Tibial artery (tissue), 4 donors: ENCODE data around the gene KDM6A.
"Not testable (repeated sequence)": the region's sequence is repeated elsewhere in the genome, so short reads cannot be mapped to it uniquely, and the experiment has no call there.

Experiments
- DNase-seq, 2 donors: peaks; one replicate each; pipeline ENCODE4 v3.0.0-alpha.2; 2019
- H3K27ac ChIP-seq, 2 donors: fragments of 200-600 bp; sonication (generic) in 1 of 2; 1 replicate in 1 of 2; 2 replicates in 1 of 2; pipeline ENCODE4 v1.5.1; 2018 to 2019; ENCODE audit warnings: mild to moderate bottlenecking in 1 of 2
- H3K27me3 ChIP-seq, 2 donors: fragments of 200-600 bp; sonication (generic) in 1 of 2; one replicate each; pipeline versions ENCODE4 v1.5.1 to v1.6.0; 2016 to 2019
- H3K36me3 ChIP-seq, 3 donors: fragments of 200-600 bp; sonication (generic) in 2 of 3; one replicate each; pipeline ENCODE4 v1.5.1; 2016 to 2019; ENCODE audit warnings: mild to moderate bottlenecking in 2 of 3
- H3K4me1 ChIP-seq, 4 donors: fragments of 200-600 bp; sonication (generic) in 2 of 4; 1 replicate in 3 of 4; 2 replicates in 1 of 4; pipeline ENCODE4 v1.5.1; 2016 to 2019
- H3K4me3 ChIP-seq, 2 donors: fragments of 200-600 bp; sonication (generic) in 1 of 2; 1 replicate in 1 of 2; 2 replicates in 1 of 2; pipeline ENCODE4 v1.5.1; 2018 to 2019; ENCODE audit warnings: mild to moderate bottlenecking in 2 of 2
- H3K9me3 ChIP-seq, 3 donors: fragments of 200-600 bp; sonication (generic) in 1 of 3; one replicate each; pipeline ENCODE4 v1.5.1; 2016 to 2019
- intact Hi-C: fragments of 100-400 bp; cut with DNase I; formaldehyde crosslinking; loops from one replicate; pipeline ENCODE4 v1.15.0; 2023; ENCODE audit warnings: low total_unique reads
- TF ChIP-seq, protein P1 (sequence below), 2 experiments: fragments of 200-600 bp in 1 of 2; fragments of 450-650 bp in 1 of 2; IDR thresholded peaks; one replicate each; pipeline ENCODE4 v1.5.1; 2017 to 2019; ENCODE audit warnings: antibody characterized with exemption in 2 of 2, mild to moderate bottlenecking in 1 of 2, moderate library complexity in 1 of 2

The KDM6A gene

DNA sequence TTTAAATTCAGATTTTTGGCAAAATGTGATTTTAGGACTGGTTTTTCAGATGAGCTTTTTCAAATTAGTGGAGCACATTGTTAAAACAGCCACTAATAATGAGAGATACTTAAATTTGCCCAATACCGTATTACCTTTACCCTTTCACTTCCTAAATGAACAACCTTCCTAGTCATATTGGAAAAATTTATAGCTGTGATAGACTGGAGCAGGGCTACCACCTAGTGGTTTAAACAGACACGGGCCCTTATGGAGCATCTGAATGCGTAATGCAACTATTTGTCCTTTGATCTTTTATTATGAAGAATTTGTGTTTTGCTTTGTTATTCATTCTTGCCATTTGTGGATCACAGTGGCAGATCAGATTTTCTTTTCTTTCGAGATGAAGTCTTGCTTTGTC lies 72.7 kb downstream of the KDM6A start:
- no peak overlapping the region for H3K4me3 ChIP-seq

DNA sequence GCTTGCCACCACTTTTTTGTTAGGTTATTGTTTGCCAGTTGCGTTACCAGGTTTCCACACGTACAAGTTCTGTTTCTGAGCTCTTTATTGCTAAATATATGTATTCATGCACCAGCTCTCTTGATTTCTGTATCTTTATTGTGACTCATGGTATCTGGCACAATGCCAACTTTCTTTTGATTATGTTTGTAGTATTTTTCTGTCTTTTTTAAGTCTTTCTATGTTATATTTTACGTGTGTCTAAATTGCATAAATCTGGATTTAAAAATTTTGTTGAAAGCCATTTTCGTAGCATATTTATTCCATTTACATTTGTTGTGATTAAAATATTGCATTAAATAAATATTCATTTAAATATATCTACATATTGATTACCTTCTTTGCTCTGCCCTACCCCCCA lies 73.8 kb downstream of the KDM6A start:
- no peak overlapping the region for H3K4me3 ChIP-seq
- H3K4me1 ChIP-seq: peaks cover 0 to 4% (median 2%) of the 10 kb centered on the region in 4 donors
- no peak overlapping the region for H3K27ac ChIP-seq
- no peak for DNase-seq
- H3K36me3 ChIP-seq: no peaks in the 10 kb centered on the region
- H3K9me3 ChIP-seq: peaks cover 0 to 11% (median 7%) of the 10 kb centered on the region in 3 donors
- TF ChIP-seq, protein P1, sequence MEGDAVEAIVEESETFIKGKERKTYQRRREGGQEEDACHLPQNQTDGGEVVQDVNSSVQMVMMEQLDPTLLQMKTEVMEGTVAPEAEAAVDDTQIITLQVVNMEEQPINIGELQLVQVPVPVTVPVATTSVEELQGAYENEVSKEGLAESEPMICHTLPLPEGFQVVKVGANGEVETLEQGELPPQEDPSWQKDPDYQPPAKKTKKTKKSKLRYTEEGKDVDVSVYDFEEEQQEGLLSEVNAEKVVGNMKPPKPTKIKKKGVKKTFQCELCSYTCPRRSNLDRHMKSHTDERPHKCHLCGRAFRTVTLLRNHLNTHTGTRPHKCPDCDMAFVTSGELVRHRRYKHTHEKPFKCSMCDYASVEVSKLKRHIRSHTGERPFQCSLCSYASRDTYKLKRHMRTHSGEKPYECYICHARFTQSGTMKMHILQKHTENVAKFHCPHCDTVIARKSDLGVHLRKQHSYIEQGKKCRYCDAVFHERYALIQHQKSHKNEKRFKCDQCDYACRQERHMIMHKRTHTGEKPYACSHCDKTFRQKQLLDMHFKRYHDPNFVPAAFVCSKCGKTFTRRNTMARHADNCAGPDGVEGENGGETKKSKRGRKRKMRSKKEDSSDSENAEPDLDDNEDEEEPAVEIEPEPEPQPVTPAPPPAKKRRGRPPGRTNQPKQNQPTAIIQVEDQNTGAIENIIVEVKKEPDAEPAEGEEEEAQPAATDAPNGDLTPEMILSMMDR (IDR thresholded peaks at IDR 0.05): no peak
- intact Hi-C loops: no loop called here
- no peaks in the 10 kb centered on the region for H3K27me3 ChIP-seq

More for the DNA sequence above, 72.7 kb downstream of the KDM6A start:
- Histone ChIP-seq H3K4me1 (no peaks in the 10 kb centered on the region), H3K27me3 (no peaks in the 10 kb centered on the region), H3K9me3 (peaks cover 0 to 11% (median 7%) of the 10 kb centered on the region in 3 donors), H3K27ac (no peak overlapping the region), H3K36me3 (no peaks in the 10 kb centered on the region)
- intact Hi-C loops: no loop called here
- TF ChIP-seq, protein P1 (IDR thresholded peaks at IDR 0.05): no peak
- no peak for DNase-seq

DNA sequence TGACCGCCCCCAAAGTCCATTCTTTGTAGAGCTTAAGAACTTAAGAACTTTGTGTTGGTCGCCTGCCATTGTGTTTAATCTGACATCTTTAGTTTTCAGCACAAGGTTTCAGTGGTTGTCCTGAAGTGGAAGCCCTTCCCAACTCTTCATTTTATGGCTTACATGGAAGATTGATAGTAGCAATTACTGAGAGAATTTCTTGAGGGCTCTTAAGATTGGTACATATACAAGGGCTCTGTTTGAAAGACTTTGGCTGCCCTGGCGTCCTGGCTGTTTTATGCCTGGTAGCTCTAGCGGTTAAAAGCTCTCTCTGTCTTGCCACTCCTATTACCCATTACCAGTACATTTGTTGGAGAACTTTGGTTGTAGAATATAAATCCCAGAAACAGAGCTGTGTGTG lies 75.0 kb downstream of the KDM6A start:
- peaks cover 0 to 7% (median 2%) of the 10 kb centered on the region in 4 donors for H3K4me1 ChIP-seq
- TF ChIP-seq, protein P1 (IDR thresholded peaks at IDR 0.05): no peak
- intact Hi-C loops: no loop called here
- H3K36me3 ChIP-seq: no peaks in the 10 kb centered on the region
- H3K27me3 ChIP-seq: no peaks in the 10 kb centered on the region
- no peak overlapping the region for H3K27ac ChIP-seq
- no peak overlapping the region for H3K4me3 ChIP-seq
- H3K9me3 ChIP-seq: peaks cover 0 to 11% (median 7%) of the 10 kb centered on the region in 3 donors
- DNase-seq: no peak

DNA sequence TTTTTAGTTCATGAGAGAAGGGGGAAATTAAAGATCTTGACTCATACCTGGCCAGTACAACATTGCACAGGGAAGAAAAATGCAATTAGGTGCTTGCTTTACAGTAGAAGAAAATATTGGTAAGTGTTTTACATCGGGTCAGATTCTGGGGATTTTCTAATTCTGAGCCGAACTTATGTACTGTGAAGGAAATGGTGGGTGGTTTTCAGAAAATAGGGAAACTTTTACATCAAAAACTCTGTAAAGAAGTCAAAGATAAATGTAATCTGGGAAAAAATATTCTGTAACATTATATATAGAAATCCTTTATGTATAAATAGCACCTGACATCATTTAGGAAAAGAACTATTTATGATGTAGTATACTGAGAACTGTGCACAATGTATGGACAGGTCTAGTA lies 75.4 kb downstream of the KDM6A start:
- peaks cover 0 to 8% (median 2%) of the 10 kb centered on the region in 4 donors for H3K4me1 ChIP-seq
- DNase-seq: no peak
- TF ChIP-seq, protein P1 (IDR thresholded peaks at IDR 0.05): no peak
- H3K27me3 ChIP-seq: no peaks in the 10 kb centered on the region
- peaks cover 0 to 11% (median 7%) of the 10 kb centered on the region in 3 donors for H3K9me3 ChIP-seq
- H3K36me3 ChIP-seq: no peaks in the 10 kb centered on the region
- no peak overlapping the region for H3K27ac ChIP-seq
- no peak overlapping the region for H3K4me3 ChIP-seq
- intact Hi-C loops: no loop called here

DNA sequence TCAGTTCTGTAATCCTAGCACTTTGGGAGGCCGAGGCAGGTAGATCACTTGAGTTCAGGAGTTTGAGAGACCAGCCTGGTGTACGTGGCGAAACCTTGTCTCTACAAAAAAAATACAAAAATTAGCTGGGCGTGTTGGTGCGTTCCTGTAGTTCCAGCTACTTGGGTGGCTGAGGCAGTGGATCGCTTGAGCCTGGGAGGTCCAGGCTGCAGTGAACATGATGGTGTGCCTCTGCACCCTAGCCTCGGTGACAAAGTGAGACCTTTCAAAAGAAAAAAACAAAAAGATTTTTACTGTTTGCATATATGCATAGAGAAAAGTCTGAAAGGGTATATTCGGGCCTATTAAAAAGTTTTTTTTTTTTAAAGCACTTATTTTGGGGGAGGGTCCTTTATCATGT lies 76.1 kb downstream of the KDM6A start:
- Histone ChIP-seq H3K27ac (no peak overlapping the region), H3K9me3 (peaks cover 0 to 11% (median 7%) of the 10 kb centered on the region in 3 donors), H3K4me3 (no peak overlapping the region), H3K4me1 (peaks cover 0 to 12% (median 4%) of the 10 kb centered on the region in 4 donors), H3K36me3 (no peaks in the 10 kb centered on the region), H3K27me3 (no peaks in the 10 kb centered on the region)
- DNase-seq: no peak
- intact Hi-C loops: no loop called here
- TF ChIP-seq, protein P1 (IDR thresholded peaks at IDR 0.05): no peak

DNA sequence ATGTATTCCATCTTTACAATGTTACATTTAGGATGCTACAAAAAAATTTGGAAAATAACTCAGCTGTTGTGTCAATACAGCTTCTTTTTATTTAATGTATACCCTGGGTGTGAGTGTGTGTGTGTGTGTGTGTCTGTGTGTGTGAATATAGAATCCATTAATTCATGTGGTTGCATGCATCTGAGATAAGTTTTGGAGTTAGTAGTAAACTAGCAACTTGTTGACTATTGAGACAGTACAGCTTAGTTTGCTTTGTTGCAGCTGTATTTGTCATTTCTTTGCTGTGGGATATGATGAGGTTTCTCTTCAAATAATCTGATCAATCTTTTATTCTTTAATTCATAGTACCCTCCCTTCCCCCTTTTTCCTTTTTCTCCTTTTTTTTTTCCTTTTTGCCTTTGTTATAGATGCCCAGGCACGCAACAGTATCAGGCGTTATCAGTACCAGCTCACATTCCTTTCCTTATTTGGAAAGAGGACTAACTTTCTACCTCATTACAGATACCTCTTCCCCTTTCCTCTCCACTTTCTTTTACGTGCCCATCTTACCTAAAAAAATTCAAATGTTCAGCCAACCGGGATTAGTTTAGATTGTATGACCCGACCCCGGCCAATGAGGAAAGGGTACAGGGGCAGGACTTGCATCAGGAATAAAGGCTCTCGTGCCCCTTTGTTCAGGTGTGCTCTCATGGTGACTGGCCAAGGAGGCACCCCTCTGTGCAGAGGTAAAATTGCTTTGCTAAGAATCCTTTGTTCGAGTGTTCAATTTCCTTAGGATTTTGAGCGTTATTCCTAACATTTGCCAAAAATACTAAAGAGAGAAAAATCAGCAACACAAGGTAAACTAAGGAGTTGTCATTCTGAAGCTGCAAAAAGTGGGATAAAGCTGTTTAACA lies 77.7 kb downstream of the KDM6A start:
- intact Hi-C loops, H3K36me3 ChIP-seq, H3K27me3 ChIP-seq, H3K4me3 ChIP-seq, H3K9me3 ChIP-seq, DNase-seq, H3K27ac ChIP-seq: not testable (repeated sequence)
- H3K4me1 ChIP-seq: peaks cover 0 to 21% (median 9%) of the 10 kb centered on the region in 4 donors
